Measurements from ENCODE around the gene TLE4.

GRCh38 chr9:79591458-79591857, 19.7 kb downstream of the TLE4 start:
- TF ChIP-seq CTCF (IDR thresholded peaks at IDR 0.05; ENCODE audit: poor library complexity), result no peak
- TF ChIP-seq EZH2 (IDR thresholded peaks at IDR 0.05; ENCODE audit: borderline replicate concordance), result no peak
